ENCODE measurements around the gene KIF22. TPM values are rescaled to one million over a fixed set of nuclear protein-coding genes. Genes with fewer than 3 reads are reported as not detected.
"Not testable (repeated sequence)": the region's sequence is repeated elsewhere in the genome, so short reads cannot be mapped to it uniquely, and the experiment has no call there.

KIF22 gene
- total and polyA plus RNA-seq, 10 donors = 26.6 to 59.2 (median 39.0) TPM

DNA sequence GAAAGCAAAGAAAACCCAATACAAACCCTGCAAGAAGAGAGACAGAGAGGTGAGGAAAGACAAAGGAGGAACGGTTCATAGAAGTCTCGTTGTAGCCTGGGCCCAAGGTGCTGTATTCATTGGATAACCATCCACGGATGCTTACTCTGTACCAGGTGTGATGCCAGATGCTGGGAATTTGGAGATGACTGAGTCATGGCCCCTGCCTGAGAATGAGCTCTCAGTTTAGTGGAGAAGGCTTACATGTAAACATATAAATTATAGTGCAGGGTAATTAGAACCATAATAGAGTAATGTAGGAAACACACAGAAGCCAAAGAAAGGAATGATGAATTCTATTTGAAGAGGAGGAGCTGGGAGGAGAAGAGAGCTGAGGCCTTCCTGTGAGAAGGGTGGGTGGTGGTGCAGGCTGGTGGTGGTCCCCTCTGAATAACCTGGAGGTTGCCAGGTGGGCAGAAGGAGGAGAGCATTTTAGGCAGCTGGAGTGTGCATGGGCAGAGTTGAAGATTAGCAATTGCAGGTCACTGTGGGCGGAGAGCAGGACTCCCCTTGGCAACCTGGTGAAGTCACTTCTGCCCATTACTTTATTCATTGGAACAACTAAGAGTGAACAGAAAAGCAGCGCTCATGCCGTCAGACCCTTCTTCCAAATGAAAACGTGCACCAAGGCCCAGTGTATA, 20.2 kb upstream of the KIF22 start:
- Histone ChIP-seq H3K4me1 (peaks cover 0 to 16% (median 0%) of the 10 kb centered on the region in 6 donors), H3K36me3 (no peaks in the 10 kb centered on the region), H3K27me3 (replicated peaks in 1 of 7) (no peaks in the 10 kb centered on the region), H3K27ac (no peak overlapping the region), H3K4me3 (no peak overlapping the region), H3K9me3 (no peaks in the 10 kb centered on the region)
- TF ChIP-seq POLR2A (IDR thresholded peaks at IDR 0.05) (no peak), POLR2AphosphoS5 (IDR thresholded peaks at IDR 0.05) (no peak)
- TF ChIP-seq, protein P1, sequence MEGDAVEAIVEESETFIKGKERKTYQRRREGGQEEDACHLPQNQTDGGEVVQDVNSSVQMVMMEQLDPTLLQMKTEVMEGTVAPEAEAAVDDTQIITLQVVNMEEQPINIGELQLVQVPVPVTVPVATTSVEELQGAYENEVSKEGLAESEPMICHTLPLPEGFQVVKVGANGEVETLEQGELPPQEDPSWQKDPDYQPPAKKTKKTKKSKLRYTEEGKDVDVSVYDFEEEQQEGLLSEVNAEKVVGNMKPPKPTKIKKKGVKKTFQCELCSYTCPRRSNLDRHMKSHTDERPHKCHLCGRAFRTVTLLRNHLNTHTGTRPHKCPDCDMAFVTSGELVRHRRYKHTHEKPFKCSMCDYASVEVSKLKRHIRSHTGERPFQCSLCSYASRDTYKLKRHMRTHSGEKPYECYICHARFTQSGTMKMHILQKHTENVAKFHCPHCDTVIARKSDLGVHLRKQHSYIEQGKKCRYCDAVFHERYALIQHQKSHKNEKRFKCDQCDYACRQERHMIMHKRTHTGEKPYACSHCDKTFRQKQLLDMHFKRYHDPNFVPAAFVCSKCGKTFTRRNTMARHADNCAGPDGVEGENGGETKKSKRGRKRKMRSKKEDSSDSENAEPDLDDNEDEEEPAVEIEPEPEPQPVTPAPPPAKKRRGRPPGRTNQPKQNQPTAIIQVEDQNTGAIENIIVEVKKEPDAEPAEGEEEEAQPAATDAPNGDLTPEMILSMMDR (IDR thresholded peaks at IDR 0.05 in 8 of 11, conservative IDR thresholded peaks at IDR 0.05 in 3 of 11) = no peak
- 61 to 80% (median 67%) methylated on average over 7 of the region's 7 CpGs for WGBS, 5 donors
- DNase-seq = no peak
- intact Hi-C loops (cut with DNase I; ENCODE audit: low total_unique reads) = no loop called here

DNA sequence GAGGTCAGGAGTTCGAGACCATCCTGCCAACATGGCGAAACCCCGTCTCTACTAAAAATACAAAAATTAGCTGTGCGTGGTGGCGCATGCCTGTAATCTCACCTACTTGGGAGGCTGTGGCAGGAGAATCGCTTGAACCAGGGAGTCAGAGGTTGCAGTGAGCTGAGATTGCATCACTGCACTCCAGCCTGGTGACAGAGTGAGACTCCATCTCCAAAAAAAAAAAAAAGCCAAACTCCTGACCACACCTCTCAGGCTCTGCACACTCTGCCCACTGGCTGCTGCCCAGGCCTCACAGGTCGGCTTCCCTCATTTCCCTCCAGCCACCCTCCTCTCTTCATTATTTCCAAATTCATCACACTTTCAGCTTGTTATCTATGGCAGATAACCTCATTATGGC, 18.2 kb upstream of the KIF22 start:
- DNase-seq; H3K27me3 ChIP-seq (replicated peaks in 1 of 7); H3K27ac ChIP-seq; intact Hi-C loops (cut with DNase I; ENCODE audit: low total_unique reads); H3K4me3 ChIP-seq; H3K36me3 ChIP-seq; H3K9me3 ChIP-seq: not testable (repeated sequence)
- WGBS, 5 donors = 80 to 94% (median 88%) methylated on average over 7 of the region's 7 CpGs
- H3K4me1 ChIP-seq = peaks cover 0 to 16% (median 0%) of the 10 kb centered on the region in 6 donors

DNA sequence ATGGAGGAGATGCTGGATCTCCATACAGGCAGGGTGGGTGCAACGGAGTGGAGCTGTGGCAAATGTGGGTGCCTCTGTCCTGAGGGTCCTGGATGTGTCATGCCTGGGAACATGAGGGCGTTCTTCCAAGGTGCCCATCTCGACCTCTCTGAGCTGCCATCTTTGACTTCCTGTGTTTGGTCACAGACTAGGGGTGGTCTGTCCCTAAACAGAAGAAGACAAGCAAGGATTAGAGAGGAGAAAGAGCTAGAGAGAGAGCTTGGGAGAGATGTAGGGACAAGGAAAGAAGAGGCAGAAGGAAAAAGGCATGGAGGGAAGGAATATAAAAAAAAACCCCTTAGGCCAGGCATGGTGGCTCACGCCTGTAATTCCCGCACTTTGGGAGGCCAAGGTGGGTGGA, 15.8 kb upstream of the KIF22 start:
- Histone ChIP-seq H3K27ac (no peak overlapping the region), H3K27me3 (replicated peaks in 1 of 7) (no peaks in the 10 kb centered on the region), H3K36me3 (no peaks in the 10 kb centered on the region), H3K4me3 (no peak overlapping the region), H3K9me3 (no peaks in the 10 kb centered on the region), H3K4me1 (peaks cover 0 to 16% (median 0%) of the 10 kb centered on the region in 6 donors)
- 78 to 94% (median 87%) methylated on average over 5 of the region's 5 CpGs for WGBS, 5 donors
- no peak for DNase-seq
- TF ChIP-seq, protein P1 (IDR thresholded peaks at IDR 0.05 in 8 of 11, conservative IDR thresholded peaks at IDR 0.05 in 3 of 11) = no peak
- TF ChIP-seq POLR2AphosphoS5 (IDR thresholded peaks at IDR 0.05) (no peak), POLR2A (IDR thresholded peaks at IDR 0.05) (no peak)
- intact Hi-C loops (cut with DNase I; ENCODE audit: low total_unique reads) = no loop called here

DNA sequence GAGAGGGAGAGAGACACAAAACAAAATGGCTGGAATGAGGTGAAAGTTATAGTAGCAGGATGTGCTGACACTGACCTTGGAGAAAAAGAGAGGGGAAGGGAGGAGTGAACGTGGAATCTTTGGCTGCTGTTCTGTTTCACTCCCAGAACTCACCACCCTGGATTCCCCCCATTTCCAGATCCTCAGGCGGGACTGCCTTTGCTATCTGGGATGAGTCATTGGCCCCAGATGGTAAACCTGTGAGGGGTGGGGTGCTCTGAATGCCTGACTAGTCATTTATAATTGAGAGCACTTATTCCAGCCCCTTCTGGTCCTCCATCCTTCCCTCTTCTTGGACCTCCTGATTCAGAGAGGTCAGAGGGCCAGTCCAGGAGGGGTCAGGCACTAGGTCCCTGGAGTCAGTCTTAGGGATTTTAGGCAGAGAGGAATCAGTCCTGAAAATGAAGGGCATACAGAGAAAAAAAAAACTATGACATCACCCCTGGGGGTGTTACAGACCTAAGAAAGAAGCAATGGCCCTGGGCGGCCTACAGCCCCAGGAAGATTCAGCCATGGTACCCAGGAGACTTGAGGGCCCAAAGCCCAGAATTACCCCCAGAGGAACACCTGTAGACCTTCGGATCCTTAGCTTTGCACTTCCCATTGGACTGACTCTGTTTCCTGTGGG, 14.7 kb upstream of the KIF22 start:
- Histone ChIP-seq H3K27me3 (replicated peaks in 1 of 7) (no peaks in the 10 kb centered on the region), H3K27ac (no peak overlapping the region), H3K4me3 (no peak overlapping the region), H3K36me3 (no peaks in the 10 kb centered on the region), H3K4me1 (peaks cover 0 to 11% (median 0%) of the 10 kb centered on the region in 6 donors), H3K9me3 (no peaks in the 10 kb centered on the region)
- intact Hi-C loops (cut with DNase I; ENCODE audit: low total_unique reads) = no loop called here
- TF ChIP-seq, protein P1 (IDR thresholded peaks at IDR 0.05 in 8 of 11, conservative IDR thresholded peaks at IDR 0.05 in 3 of 11) = no peak
- TF ChIP-seq POLR2AphosphoS5 (IDR thresholded peaks at IDR 0.05) = no peak
- TF ChIP-seq POLR2A (IDR thresholded peaks at IDR 0.05) = no peak
- DNase-seq = no peak
- 64 to 80% (median 76%) methylated on average over 4 of the region's 4 CpGs for WGBS, 5 donors

All from spleen (tissue), 11 donors.